HG02610 (cell line): ENCODE results near the gene CYP46A1.
"Not testable (repeated sequence)": the region's sequence is repeated elsewhere in the genome, so short reads cannot be mapped to it uniquely, and the experiment has no call there.

Experiments used
- ATAC-seq: cut with Tn5 transposase; IDR thresholded peaks from one replicate; pipeline ENCODE4 v1.9.1; 2021; ENCODE audit warnings: mild to moderate bottlenecking, moderate library complexity; ENCODE audit not compliant: unreplicated experiment

CYP46A1 gene

GRCh38 chr14:99754141-99755067, 70.3 kb downstream of the CYP46A1 start:
- ATAC-seq = no peak

DNA sequence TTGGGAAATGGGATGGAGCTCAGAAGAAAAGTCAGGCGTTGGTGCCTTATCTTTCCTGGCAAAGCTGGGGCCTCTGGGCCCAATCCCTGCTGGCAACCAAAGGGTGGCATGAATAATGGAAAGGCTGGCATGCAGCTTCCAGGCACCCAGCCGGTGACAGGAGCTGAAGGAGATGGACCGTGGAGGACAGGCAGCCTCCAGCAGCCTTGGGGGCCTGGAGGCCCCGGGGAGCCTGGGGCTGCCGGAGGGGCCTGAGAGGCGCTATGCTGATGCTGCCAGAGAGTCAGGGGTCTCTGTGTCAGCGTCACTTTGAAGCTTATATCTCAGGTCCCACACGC, 70.9 kb downstream of the CYP46A1 start:
- no peak for ATAC-seq

DNA sequence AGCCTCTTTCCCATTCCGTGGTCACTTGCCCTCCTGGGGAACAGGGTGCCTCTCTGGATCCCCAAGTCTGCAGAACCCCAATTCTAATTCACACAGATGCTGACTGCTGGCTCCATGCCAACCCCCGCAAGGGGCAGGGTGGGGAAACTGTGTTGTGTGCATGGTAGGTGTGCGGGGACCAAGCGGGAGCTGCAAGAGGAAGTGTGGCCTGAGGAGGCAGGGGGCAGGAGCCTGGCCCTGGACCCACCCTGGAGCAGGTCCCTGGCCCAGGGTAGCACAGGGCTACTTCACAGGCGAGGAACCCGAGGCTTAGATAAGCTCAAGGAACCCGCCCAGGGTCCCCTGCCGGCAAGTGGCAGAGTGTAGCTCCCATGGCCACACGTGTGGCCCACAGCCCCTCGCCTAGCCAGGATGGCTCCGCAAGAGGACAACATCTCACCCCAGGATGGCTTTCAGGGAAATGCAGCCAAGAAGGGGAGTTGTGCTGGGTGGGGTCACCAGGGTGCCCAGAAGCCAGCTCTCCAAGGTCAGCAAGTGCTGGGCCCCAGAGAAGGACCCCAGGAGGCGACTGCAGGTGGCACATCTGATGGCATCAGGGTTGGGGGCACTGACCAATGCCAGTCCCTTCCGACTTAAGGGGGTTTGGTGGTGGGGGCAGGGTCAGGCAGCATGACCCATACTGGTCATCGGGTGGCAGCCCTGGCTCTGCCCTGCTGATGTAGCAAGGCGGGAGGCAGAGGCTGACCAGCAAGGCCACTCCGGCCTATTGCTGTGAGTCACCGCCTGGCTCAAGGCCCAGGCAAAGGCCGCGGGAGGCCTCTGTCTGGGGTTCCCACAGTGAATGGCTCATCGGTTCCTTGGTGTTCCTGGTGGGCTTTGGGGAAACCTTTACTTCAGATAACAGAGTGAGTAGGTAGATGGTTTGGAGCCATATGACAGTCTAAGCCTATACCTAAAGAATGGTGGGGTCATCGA, 71.8 kb downstream of the CYP46A1 start:
- no peak for ATAC-seq

DNA sequence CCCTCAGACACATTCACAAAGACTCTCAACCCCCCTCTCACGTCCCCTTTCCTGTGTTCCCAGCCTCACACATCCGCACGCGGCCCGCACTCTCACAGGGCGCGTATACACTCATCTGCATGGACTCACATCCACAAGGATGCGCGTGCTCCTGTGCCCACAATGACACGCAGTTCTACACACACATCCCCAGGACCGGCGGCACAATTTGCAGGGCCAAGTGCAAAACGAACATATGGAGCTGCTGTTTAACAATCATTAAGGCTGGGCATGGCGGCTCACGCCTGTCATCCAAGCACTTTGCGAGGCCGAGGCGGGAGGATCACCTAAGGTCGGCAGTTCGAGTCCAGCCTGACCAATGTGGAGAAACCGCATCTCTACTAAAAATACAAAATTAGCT, 72.7 kb downstream of the CYP46A1 start:
- ATAC-seq = no peak

DNA sequence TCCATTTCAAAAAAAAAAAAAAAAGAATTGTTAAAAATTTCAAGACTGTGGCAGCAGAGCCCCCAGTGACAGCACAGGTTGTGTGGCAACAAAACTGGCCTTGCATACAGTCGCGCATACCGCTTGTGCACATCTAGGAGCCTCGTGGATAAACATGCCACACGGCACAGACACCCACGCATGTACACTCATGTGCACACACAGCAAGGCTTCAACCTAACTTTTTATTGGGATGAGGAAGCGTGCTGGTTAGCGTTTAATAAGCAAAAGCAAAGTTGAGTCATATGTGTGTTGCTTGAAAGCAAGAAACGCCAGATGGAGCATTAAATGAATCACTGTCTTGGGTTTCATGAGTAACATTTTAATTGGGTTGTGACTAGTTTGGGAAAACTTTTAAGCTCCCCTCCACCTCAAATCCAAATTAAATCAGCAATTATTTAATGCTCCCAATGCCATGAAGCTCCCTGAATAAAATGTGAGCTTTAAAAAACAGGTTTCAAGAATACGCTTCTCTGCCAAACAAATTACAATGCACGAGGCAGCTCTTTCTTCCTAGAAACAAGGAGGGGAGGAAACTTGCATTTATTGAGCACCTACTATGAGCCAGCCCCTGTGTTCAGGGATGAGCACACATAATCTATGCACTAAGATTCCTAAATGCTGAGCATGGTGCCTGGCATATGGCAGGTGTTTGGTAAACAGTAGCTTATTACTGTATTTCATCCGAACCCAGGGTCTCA, 73.4 kb downstream of the CYP46A1 start:
- no peak for ATAC-seq

DNA sequence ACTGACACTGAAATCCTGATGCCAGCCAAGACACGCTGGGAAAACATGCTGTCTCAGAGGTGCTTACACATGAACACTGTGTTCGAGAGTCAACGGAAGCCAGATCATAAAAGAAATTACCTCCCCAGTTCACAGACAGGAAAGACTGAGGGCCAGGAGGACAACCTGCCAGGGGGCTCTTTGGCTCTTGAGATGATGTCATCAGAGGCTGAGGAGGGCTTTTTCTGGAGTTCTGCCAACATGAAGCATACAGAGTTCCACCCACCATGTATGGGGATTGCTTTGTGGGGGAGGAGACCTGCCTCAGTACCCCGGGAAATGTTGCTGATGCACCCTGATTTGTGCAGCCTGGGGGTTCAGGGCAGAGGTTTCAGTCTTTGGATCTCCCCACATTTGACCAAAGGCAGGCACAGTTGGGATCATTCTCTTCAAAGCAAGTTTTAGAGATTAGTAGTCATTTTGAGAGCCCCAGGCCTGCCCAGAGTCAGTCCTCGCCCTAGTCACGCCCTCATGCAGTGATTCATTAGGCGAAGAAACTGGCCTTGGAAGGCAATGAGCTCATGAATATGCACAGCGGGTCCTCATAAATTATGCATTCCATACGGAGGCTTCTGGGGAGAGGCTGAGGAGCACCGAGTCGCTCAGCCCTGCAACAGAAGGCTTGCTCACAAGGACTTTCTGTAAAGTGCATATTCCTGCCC, 74.2 kb downstream of the CYP46A1 start:
- ATAC-seq = no peak

DNA sequence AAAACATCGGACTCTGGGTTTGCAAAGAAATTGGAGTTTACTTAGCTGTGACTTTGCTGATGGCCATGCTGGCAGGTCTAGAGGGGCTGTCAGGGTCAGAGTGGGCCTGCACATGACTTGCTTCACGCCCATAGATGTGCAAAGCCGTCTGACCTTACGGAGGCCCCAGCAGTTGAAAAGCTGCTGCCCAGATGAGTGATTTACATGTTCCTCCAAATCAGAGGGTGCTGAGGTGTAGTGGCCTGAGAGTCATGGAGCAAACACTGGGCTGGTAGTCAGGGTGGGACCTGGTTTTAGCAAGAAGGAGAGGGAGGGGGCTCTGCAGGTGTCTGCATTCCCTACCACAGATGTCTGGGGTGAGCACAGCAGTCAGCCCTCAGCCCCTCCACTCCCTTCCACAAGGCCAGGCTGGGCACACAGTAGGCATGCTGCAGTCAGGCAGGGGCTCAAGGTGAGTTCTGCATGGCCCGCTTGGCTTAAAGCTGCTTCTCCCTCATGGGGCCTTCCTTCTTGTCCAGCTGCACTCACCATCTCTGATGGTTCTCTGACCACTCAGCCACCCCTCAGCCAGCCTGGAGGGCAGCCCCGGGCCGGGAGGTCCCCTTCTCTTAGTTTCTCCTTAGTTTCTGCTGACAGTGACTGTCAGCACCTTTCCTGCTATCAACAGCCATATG, 74.9 kb downstream of the CYP46A1 start:
- ATAC-seq = no peak

DNA sequence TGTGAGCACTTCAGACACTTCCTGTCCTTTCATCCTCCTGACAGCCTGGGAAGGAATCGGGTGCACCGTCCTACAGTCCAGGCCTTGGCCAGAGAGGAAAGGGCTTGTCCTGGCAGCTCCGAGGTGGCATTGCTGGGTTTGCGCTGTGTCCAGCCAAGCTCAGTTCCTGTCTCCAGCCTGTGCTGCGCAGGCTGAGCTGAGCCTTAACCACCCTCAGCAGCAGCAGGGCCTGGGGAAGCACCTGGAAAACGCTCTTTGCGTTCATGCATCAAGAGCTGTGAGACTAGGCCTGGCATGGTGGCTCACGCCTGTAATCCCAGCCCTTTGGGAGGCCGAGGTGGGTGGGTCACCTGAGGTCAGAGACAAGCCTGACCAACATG, 75.4 kb downstream of the CYP46A1 start:
- ATAC-seq = no peak

DNA sequence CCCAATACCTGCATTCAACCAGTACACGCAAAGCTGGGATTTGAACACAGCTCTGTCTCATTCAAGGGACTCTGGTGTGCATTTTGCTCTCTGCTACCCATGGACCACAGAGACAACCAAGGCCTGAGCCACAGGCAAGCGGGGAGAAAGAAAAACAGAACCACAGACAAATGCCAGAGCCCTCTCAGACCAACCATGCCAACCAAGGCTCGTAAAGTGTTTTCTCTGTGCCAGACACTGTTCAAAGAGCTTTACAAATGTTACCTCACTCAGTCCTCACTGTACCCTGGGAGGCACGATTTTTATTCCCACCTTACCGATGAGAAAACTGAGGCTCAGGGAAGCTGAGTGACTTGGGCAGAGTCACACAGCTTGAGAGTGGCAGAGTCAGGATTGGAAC, 76.7 kb downstream of the CYP46A1 start:
- ATAC-seq = no peak

- not testable (repeated sequence) for ATAC-seq
Measured at GRCh38 chr14:99762911-99763310, 78.8 kb downstream of the CYP46A1 start.

DNA sequence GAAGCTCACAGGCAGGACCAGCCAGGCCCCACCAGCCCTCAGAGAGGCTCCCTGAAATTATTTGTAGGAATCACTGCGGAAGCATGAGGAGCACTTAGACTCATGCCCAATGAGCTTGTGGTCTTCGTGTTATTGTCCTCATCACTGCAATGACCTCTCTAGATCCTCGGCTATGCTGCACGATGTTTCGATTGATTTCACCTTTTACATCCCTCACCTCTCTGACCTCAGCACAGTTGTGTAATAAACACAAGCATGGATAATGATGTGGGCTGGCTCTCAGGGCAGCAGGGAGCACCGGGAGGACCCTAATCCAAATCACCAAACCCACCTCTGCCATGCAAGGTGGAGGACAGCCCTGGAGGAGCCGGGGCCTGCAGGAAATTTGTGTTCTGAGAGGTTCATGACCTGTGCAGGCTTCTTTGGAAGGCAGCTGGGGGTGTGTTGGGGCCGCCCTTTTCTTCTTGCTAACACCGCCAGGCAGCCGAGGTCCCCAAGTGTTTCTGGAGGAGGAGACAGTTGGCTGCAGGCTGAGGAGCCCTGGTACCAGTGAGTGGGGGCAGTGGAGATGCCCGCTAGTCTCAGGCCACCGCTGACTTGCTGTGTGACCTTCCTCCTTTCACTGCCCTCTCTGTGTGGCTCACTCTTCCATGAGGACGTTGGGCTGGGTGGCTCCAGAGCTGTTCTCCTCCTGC, 79.6 kb downstream of the CYP46A1 start:
- no peak for ATAC-seq

- ATAC-seq = no peak
Measured at GRCh38 chr14:99764222-99764706, 80.2 kb downstream of the CYP46A1 start.

GRCh38 chr14:99768381-99768780, 84.3 kb downstream of the CYP46A1 start:
- ATAC-seq = no peak

DNA sequence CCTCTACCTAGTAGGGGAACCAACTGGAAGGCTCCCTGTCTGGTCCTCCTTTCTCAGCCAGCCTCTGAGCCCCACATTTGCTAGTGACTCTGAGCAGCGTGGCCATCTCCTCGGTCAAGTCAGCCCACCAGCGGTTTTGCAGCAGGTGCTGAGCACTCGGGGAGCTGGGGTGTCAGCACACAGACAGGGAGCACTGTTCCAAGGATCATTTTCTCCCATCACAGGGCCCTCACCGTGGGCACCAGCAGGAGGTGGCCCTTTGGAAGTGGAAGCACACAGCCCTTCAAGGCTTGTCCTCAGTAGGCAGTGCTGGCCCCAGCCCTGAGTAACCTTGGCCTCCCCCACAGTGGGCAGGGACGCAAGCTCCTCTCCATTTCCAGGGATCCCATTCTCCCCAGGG, 85.0 kb downstream of the CYP46A1 start:
- ATAC-seq = no peak

DNA sequence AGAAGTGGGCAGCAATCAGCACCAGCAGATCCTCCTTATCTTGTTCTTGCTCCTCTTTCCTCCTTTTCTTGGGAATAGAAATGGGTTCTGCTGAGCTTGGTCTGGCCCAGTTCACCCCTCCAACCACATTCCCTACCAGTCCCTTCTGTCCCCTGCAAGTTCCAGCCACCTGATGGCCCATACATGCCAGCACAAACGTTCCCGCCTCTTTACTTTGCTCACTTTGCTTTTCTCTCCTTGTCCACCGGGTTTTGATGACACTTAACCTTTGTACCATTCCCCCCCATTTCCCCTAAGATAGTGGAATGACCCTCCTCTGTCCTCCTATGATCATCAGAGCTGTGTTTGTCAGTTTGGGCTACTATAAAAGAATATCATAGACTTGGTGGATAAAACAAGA, 85.7 kb downstream of the CYP46A1 start:
- no peak for ATAC-seq

DNA sequence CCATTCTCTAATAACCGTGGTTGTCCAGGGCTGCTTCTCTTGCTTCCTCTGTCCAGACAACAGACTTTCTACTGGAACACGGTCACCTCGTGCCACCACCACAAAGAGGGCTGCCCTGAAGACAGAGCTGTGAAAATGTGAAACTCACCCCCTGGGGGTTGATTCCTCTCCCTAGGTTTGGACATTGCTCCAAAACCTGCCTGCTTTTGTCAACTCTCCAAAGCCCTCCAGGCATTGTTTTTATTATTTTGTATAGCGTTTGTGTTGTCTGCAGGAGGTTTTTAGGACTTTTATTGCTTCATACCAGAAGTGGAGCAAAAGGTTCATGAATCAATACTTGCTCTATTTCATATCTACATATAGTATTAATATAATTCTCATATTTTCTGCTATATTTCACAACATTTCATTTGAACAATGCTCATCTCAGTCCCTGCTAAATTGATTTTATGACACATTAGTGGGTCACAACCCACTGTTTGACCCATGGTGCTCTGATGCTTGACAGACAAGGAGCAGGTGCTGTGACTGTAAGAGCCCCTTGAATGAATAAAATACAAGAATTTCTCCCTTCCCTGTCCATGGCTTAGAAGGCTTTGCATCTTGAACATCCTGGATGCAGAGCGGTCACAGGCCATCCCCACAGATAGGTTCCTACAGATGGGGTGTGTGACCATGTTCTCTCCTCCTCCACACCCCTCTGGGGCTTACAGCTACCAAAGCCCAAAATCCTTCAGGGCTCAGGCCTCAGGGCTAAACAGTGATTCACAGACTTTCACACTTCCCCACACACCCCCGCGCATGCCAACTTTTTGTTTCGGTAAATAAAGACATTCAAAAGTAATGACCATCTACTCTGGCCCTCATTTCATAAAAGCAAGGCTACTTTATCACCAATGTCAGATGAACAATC, 88.5 kb downstream of the CYP46A1 start:
- no peak for ATAC-seq

- ATAC-seq = no peak
Measured at GRCh38 chr14:99773521-99774497, 89.7 kb downstream of the CYP46A1 start.
